CD4-positive, alpha-beta T cell (primary cell): ENCODE measurements around the gene CLIC5. TPM values are rescaled to one million over a fixed set of nuclear protein-coding genes. Genes with fewer than 3 reads are reported as not detected.

Experiments
- ATAC-seq: fragments of 200-7000 bp; cut with Tn5 transposase; one replicate; pipeline ENCODE4 v1.10.0; 2022; ENCODE audit warnings: mild to moderate bottlenecking; ENCODE audit not compliant: poor library complexity
- CTCF ChIA-PET: fragments of 350-600 bp; sonication (Branson Sonifier 250); formaldehyde crosslinking; loops from one replicate; lab custom pipeline; 2021; ENCODE audit warnings: antibody characterized with exemption, inconsistent platforms; lab: Charles Lee
- POLR2A ChIA-PET: fragments of 350-600 bp; sonication (Branson Sonifier 250); formaldehyde crosslinking; loops from one replicate; lab custom pipeline; 2021; ENCODE audit warnings: antibody characterized with exemption, inconsistent platforms; lab: Charles Lee
- DNase-seq, 14 experiments: peaks; one replicate each; pipeline ENCODE4 v3.0.0-alpha.2; 2013 to 2020; ENCODE audit warnings: mixed read lengths in 2 of 14
- H3K27ac ChIP-seq, 2 donors: one replicate each; pipeline versions ENCODE4 v1.5.1 to v1.7.0; 2013; ENCODE audit warnings: low read length in 2 of 2, low read depth in 1 of 2, mild to moderate bottlenecking in 1 of 2
- H3K27me3 ChIP-seq, 2 experiments: 1 replicate in 1 of 2; 2 replicates in 1 of 2; pipeline versions ENCODE4 v1.6.1 to v1.7.0; 2013; ENCODE audit warnings: low read length in 2 of 2, control low read depth in 1 of 2, mild to moderate bottlenecking in 1 of 2, moderate library complexity in 1 of 2; ENCODE audit not compliant: insufficient read depth in 2 of 2, control insufficient read depth in 1 of 2
- H3K36me3 ChIP-seq: one replicate; pipeline ENCODE4 v1.6.1; 2013; ENCODE audit warnings: low read length, control low read depth; ENCODE audit not compliant: insufficient read depth
- H3K4me1 ChIP-seq: one replicate; pipeline ENCODE4 v1.6.1; 2013; ENCODE audit warnings: low read length, control low read depth; ENCODE audit not compliant: insufficient read depth
- H3K4me3 ChIP-seq: one replicate; pipeline ENCODE4 v1.5.1; 2013; ENCODE audit warnings: mild to moderate bottlenecking, low read length, moderate library complexity
- H3K9me3 ChIP-seq, 2 experiments: 1 replicate in 1 of 2; 2 replicates in 1 of 2; pipeline versions ENCODE4 v1.6.1 to v1.7.0; 2013; ENCODE audit warnings: low read length in 2 of 2, mild to moderate bottlenecking in 2 of 2, control low read depth in 1 of 2, moderate library complexity in 1 of 2; ENCODE audit not compliant: control insufficient read depth in 1 of 2, insufficient read depth in 1 of 2
- H3K27ac Mint-ChIP-seq: one replicate; pipeline ENCODE4 v1.8.0; 2020; ENCODE audit warnings: mixed read lengths
- H3K27me3 Mint-ChIP-seq: one replicate; pipeline ENCODE4 v1.8.0; 2021; ENCODE audit warnings: mixed read lengths
- H3K36me3 Mint-ChIP-seq: one replicate; pipeline ENCODE4 v1.8.0; 2021; ENCODE audit warnings: low read depth, mixed read lengths
- H3K4me1 Mint-ChIP-seq: one replicate; pipeline ENCODE4 v1.8.0; 2021; ENCODE audit warnings: low read depth, mixed read lengths
- H3K4me3 Mint-ChIP-seq: one replicate; pipeline ENCODE4 v1.8.0; 2020; ENCODE audit warnings: mild to moderate bottlenecking, mixed read lengths
- H3K9me3 Mint-ChIP-seq: one replicate; pipeline ENCODE4 v1.8.0; 2020; ENCODE audit warnings: mixed read lengths
- CTCF ChIP-seq: fragments of 200-600 bp; IDR thresholded peaks from one replicate; pipeline ENCODE4 v1.8.0; 2022; ENCODE audit warnings: antibody characterized with exemption, mild to moderate bottlenecking
- intact Hi-C, 2 experiments: fragments of 100-400 bp; cut with DNase I in 1 of 2; cut with micrococcal nuclease in 1 of 2; formaldehyde crosslinking; loops; one replicate each; pipeline versions ENCODE4 v1.15.1 to v1.9.0; 2023 to 2025; cut with DNase I, micrococcal nuclease
- total RNA-seq, 174 experiments: library from RNA in 2 of 174; stranded (reverse) in 2 of 174; gene quantifications; one replicate each; pipeline ENCODE4 v1.2.3 and lab custom pipeline; 2021 to 2026

CLIC5 gene
- total RNA-seq, 2 experiments from 2014 or later: 2.5 to 2.8 TPM

- Histone ChIP-seq H3K36me3 (no peaks in the 10 kb centered on the region), H3K9me3 (no peaks in the 10 kb centered on the region), H3K27ac (no peak overlapping the region), H3K4me1 (no peaks in the 10 kb centered on the region), H3K4me3 (no peak overlapping the region), H3K27me3 (no peaks in the 10 kb centered on the region)
- TF ChIP-seq CTCF: no peak
- ChIA-PET CTCF (no interaction called here), POLR2A (no interaction called here)
- Mint-ChIP-seq H3K27ac (no peak overlapping the region), H3K27me3 (no peaks in the 10 kb centered on the region), H3K4me1 (no peaks in the 10 kb centered on the region), H3K36me3 (no peaks in the 10 kb centered on the region), H3K9me3 (no peaks in the 10 kb centered on the region), H3K4me3 (no peak overlapping the region)
- no peak for ATAC-seq
- no peak for DNase-seq
- intact Hi-C loops: no loop called here
Measured at GRCh38 chr6:45844986-45845385, 170.7 kb downstream of the CLIC5 start.

GRCh38 chr6:45843848-45844521 lies 171.7 kb downstream of the CLIC5 start:
- intact Hi-C loops: no loop called here
- TF ChIP-seq CTCF: no peak

GRCh38 chr6:45841062-45841461 lies 174.6 kb downstream of the CLIC5 start:
- no peak for DNase-seq
- no peaks in the 10 kb centered on the region for H3K27me3 Mint-ChIP-seq
- POLR2A ChIA-PET: no interaction called here
- no peak for TF ChIP-seq CTCF
- H3K9me3 Mint-ChIP-seq: no peaks in the 10 kb centered on the region
- Histone ChIP-seq H3K27ac (no peak overlapping the region), H3K4me3 (no peak overlapping the region), H3K27me3 (no peaks in the 10 kb centered on the region), H3K36me3 (no peaks in the 10 kb centered on the region), H3K9me3 (no peaks in the 10 kb centered on the region), H3K4me1 (peaks cover 7% of the 10 kb centered on the region)
- no peak overlapping the region for H3K4me3 Mint-ChIP-seq
- no peaks in the 10 kb centered on the region for H3K36me3 Mint-ChIP-seq
- CTCF ChIA-PET: no interaction called here
- no peak for ATAC-seq
- no peak overlapping the region for H3K27ac Mint-ChIP-seq
- peaks cover 21% of the 10 kb centered on the region for H3K4me1 Mint-ChIP-seq
- intact Hi-C loops: no loop called here

More at GRCh38 chr6:45843848-45844521, 171.7 kb downstream of the CLIC5 start:
- no peaks in the 10 kb centered on the region for H3K4me1 ChIP-seq
- H3K4me3 ChIP-seq: no peak overlapping the region
- H3K9me3 Mint-ChIP-seq: no peaks in the 10 kb centered on the region
- POLR2A ChIA-PET: no interaction called here
- no peak overlapping the region for H3K27ac Mint-ChIP-seq
- no peak overlapping the region for H3K4me3 Mint-ChIP-seq
- no peak overlapping the region for H3K27ac ChIP-seq
- no peaks in the 10 kb centered on the region for H3K4me1 Mint-ChIP-seq
- no peaks in the 10 kb centered on the region for H3K27me3 ChIP-seq
- no peak for ATAC-seq
- CTCF ChIA-PET: no interaction called here
- H3K36me3 ChIP-seq: no peaks in the 10 kb centered on the region
- no peak for DNase-seq
- H3K9me3 ChIP-seq: no peaks in the 10 kb centered on the region
- H3K36me3 Mint-ChIP-seq: no peaks in the 10 kb centered on the region
- no peaks in the 10 kb centered on the region for H3K27me3 Mint-ChIP-seq
